ENCODE data around the gene ADAMTS2.

Gene ADAMTS2

GRCh38 chr5:179198825-179199224 is 146.4 kb downstream of the ADAMTS2 start:
- Histone ChIP-seq H3K4me3 (ENCODE audit: severe bottlenecking) (no peak overlapping the region), H3K27me3 (ENCODE audit: insufficient read depth, poor library complexity, severe bottlenecking) (no peaks in the 10 kb centered on the region)
- ATAC-seq (ENCODE audit: low read depth) = no peak

GRCh38 chr5:179196405-179197079 is 148.7 kb downstream of the ADAMTS2 start:
- TF ChIP-seq CTCF (IDR thresholded peaks at IDR 0.05; ENCODE audit: poor library complexity, severe bottlenecking) = no peak
- DNase-seq (ENCODE audit: low spot score) (peak; percentile 16), ATAC-seq (ENCODE audit: low read depth) (no peak)

More at GRCh38 chr5:179198825-179199224, 146.4 kb downstream of the ADAMTS2 start:
- Histone ChIP-seq H3K36me3 (ENCODE audit: low read depth) (no peaks in the 10 kb centered on the region), H3K4me1 (ENCODE audit: insufficient read depth, poor library complexity, severe bottlenecking) (no peaks in the 10 kb centered on the region), H3K9me3 (ENCODE audit: severe bottlenecking) (peaks cover 5% of the 10 kb centered on the region), H3K27ac (ENCODE audit: poor library complexity, severe bottlenecking) (no peak overlapping the region)
- no peak for TF ChIP-seq CTCF (IDR thresholded peaks at IDR 0.05; ENCODE audit: poor library complexity, severe bottlenecking)
- DNase-seq (ENCODE audit: low spot score) = peak; percentile 53

GRCh38 chr5:179195561-179196404 is 149.5 kb downstream of the ADAMTS2 start:
- no peak for TF ChIP-seq CTCF (IDR thresholded peaks at IDR 0.05; ENCODE audit: poor library complexity, severe bottlenecking)
- peak; percentile 61 for DNase-seq (ENCODE audit: low spot score)
- no peak overlapping the region for H3K4me3 ChIP-seq (ENCODE audit: severe bottlenecking)

More at GRCh38 chr5:179196405-179197079, 148.7 kb downstream of the ADAMTS2 start:
- Histone ChIP-seq H3K4me3 (ENCODE audit: severe bottlenecking) (no peak overlapping the region), H3K27ac (ENCODE audit: poor library complexity, severe bottlenecking) (no peak overlapping the region), H3K9me3 (ENCODE audit: severe bottlenecking) (peaks cover 8% of the 10 kb centered on the region), H3K36me3 (ENCODE audit: low read depth) (no peaks in the 10 kb centered on the region), H3K27me3 (ENCODE audit: insufficient read depth, poor library complexity, severe bottlenecking) (no peaks in the 10 kb centered on the region), H3K4me1 (ENCODE audit: insufficient read depth, poor library complexity, severe bottlenecking) (no peaks in the 10 kb centered on the region)

GRCh38 chr5:179194941-179195381 is 150.3 kb downstream of the ADAMTS2 start:
- ATAC-seq (ENCODE audit: low read depth) = no peak
- no peak for TF ChIP-seq CTCF (IDR thresholded peaks at IDR 0.05; ENCODE audit: poor library complexity, severe bottlenecking)

More at GRCh38 chr5:179195561-179196404, 149.5 kb downstream of the ADAMTS2 start:
- no peak overlapping the region for H3K27ac ChIP-seq (ENCODE audit: poor library complexity, severe bottlenecking)
- no peaks in the 10 kb centered on the region for H3K4me1 ChIP-seq (ENCODE audit: insufficient read depth, poor library complexity, severe bottlenecking)
- H3K27me3 ChIP-seq (ENCODE audit: insufficient read depth, poor library complexity, severe bottlenecking) = no peaks in the 10 kb centered on the region
- H3K9me3 ChIP-seq (ENCODE audit: severe bottlenecking) = peaks cover 10% of the 10 kb centered on the region
- H3K36me3 ChIP-seq (ENCODE audit: low read depth) = no peaks in the 10 kb centered on the region
- ATAC-seq (ENCODE audit: low read depth) = no peak

More at GRCh38 chr5:179194941-179195381, 150.3 kb downstream of the ADAMTS2 start:
- Histone ChIP-seq H3K36me3 (ENCODE audit: low read depth) (no peaks in the 10 kb centered on the region), H3K4me3 (ENCODE audit: severe bottlenecking) (no peak overlapping the region), H3K9me3 (ENCODE audit: severe bottlenecking) (peaks cover 8% of the 10 kb centered on the region), H3K27ac (ENCODE audit: poor library complexity, severe bottlenecking) (no peak overlapping the region), H3K27me3 (ENCODE audit: insufficient read depth, poor library complexity, severe bottlenecking) (no peaks in the 10 kb centered on the region), H3K4me1 (ENCODE audit: insufficient read depth, poor library complexity, severe bottlenecking) (no peaks in the 10 kb centered on the region)
- peak; percentile 59 for DNase-seq (ENCODE audit: low spot score)

Data from RWPE2 (cell line).